Activated CD4-positive, alpha-beta T cell treated with anti-CD3 and anti-CD28 coated beads, Interleukin-2, amount 50 U/mL, for 1 hour (primary cell): ENCODE measurements around the gene LPIN2.
A peak's percentile ranks its signal among the peaks of the same experiment; 100 is the strongest.
"Not testable (repeated sequence)": the region's sequence is repeated elsewhere in the genome, so short reads cannot be mapped to it uniquely, and the experiment has no call there.

ENCODE experiments used
- DNase-seq: peaks from one replicate; pipeline ENCODE4 v3.0.0-alpha.2; 2020

The LPIN2 gene

DNA sequence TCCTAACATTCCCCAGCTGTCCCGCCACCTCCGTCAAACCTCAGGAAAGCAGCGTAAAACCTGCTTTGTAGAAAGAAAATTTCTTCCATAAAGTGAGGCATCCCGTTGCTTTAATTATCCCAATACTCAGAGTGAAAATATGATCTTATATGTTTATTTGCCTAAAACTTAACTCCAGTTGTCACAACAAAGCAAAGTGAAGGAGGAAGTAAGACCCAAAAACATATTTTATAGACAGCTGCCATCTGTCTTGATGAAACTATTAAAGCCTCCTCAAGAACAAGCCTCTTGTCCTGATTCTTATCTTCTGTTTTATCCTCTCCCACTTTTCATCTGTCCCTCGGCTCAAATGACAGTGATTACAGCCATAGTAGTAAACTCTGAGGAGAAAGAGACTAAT, 28.9 kb upstream of the LPIN2 start:
- no peak for DNase-seq

DNA sequence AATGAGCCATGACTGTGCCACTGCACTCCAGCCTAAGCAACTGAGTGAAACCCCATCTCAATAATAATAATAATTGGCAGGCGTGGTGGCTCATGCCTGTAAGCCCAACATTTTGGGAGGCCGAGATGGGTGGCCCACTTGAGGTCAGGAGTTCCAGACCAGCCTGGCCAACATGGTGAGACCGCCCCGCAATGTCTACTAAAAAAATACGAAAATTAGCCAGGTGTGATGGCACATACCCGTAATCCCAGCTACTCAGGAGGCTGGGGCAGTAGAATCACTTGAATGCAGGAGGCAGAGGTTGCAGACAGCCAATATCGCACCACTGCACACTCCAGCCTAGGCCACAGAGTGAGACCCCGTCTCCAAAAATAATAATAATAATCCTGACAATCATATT, 27.9 kb upstream of the LPIN2 start:
- no peak for DNase-seq

DNA sequence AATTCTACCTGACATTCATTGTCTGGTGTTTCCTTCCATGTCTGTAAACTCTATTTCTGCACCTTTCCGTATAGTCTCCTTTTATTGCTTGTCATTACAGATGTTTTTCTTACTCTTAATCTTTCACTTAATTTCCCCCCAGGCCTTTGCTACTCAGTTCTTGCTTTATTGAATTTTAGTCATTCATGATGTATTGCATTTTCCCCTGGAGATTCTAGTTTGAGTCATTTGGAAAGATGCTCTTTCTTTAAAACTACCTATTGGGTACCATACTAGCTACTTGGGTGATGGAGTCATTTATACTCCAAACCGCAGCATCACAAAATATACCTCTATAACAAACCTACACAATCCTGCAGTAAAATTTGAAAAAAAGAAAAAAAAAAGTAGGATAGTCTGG, 27.2 kb upstream of the LPIN2 start:
- DNase-seq, result no peak

DNA sequence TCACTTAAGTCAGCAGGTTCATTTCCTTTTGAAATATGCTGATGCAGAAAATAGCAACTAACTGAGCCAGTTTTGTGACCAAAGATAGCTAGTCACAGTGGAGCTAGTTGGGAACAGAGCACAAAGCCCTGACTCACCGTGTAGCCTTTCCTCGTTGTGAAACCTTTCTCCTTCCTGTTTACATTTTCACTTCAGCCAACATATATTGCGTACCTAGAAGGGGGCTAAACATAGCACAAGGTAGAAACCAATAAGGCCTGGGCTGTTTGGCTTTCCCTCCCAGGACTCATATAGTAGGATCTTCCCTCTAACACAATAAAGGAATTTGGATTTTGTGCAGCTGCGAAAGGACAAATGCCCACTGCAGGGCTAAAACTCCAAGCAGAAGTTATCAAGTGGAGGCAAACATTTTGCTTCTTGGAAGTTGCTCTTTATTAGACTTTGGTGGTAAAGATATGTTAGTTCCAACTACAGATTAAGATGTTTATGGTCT, 24.5 kb upstream of the LPIN2 start:
- DNase-seq, result no peak

DNA sequence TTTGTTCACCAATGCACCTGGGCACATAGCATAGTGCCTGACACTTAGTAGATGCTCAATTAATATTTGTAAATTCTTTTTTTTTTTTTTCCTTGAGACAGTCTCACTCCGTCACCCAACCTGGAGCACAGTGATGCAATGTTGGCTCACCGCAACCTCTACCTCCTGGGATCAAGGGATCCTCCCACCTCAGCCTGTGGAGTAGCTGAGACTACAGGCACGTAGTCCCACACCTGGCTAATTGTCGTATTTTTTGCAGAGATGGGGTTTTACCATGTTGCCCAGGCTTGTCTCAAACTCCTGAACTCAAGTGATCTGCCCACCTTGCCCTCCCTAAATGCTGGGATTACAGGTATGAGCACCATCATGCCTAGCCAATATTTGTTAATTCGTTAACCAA, 23.2 kb upstream of the LPIN2 start:
- no peak for DNase-seq

DNA sequence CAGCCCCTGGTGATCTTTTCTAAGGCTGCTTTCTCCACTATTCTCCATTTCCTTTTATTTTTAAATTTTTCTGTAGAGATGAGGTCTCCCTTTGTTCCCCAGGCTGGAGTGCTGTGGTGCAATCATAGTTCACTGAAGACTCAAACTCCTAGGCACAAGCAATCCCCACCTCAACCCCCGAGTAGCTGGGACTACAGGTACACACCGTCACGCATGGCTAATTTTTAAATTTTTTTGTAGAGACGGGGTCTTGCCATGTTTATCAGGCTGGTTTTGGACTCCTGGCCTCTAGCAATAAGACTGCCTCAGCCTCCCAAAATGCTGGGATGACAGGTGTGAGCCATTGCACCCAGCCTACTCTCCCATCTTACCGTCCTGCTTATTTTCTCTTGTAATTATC, 22.7 kb upstream of the LPIN2 start:
- no peak for DNase-seq

DNA sequence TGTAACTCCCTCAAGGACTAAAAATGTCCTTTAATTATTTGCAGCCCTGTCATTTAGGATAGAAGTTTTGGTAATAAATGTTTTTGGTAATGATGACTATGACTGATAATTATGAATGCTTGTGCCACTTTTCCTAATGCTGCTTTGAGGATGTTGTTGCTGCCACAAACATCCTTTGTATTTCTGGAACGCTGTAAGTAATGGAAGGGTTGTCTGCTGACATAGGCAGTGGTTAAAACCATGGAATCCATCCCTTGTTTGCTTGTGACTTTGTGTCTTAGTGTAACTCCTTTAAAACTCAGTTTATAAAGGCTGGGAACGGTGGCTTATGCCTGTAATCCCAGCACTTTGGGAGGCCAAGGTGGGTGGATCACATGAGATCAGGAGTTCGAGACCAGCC, 19.8 kb upstream of the LPIN2 start:
- no peak for DNase-seq

DNA sequence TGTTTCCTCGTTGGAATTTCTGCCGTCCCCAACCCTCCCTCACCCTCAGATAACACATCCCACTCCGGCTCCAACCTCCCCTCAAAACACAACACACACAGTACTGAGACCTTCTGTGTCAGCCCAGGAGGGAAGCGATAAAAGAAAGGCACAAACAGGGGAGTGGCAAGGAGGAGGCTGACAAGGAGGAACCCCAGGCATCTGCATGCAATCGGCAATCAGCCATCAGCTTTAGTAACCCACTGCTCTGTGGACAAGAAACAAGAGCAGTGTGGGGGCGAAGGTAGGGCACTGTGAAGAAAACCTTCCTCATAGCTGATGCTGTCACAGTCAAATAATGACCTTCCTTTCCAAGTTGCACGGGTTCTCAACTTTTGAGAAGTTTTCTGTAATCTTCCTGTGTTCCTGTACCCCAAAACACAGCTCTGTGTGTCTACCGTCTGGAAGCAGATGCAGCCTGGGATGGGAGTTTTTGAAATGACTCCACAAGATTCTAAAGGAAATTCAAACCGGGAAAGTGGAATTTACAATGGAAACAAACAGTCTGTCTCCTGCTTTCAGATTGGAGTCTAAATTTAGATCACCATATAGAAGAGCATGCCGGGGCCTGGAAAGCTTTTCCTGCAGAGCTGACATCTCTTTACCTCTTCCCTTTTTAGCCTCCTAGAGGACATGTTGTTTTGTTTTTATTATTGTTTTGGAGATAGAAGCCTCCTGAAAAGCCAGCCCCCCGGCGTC, 16.4 kb upstream of the LPIN2 start:
- no peak for DNase-seq

DNA sequence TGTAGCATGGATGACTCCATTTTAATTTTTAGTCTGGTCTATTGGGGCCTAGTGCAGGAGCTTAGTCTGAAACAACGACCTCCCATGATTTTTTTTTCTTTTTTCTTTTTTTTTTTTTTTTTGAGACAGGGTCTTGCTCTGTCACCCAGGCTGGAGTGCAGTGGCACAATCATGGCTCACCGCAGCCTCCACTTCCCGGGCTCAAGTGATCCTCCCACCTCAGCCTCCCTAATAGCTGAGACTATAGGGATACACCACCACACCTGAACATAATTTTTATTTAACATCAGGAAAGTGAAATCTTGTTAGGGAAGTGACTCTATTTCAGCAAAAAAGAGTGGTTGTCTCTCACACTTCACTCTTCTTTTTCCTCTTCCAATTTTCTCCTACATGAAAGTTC, 15.2 kb upstream of the LPIN2 start:
- not testable (repeated sequence) for DNase-seq

DNA sequence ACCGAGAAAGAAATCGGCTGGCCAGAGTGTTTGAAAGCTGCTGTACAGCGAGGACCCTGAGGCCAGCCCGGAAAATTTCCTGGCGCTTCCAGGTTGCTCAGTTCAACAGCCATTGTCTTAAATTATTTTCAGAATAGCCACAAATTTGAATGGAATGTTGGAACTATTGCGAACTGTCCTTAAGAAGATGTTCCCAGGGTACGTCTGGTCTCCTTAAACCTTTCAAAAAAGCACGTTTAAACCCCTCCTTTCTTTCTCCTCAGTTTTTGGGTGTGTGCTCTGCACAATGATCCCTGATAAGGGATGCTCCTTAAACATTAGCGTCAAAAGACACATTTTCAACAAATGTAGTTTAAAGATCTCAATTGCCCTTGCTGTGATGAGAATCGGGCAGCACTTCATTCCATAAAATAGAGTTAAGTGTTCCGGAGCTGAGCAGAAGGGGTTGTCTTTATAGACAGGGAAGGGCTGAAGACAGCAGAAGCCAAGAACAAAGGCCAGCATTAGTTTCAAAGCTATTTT, 14.5 kb upstream of the LPIN2 start:
- no peak for DNase-seq

DNA sequence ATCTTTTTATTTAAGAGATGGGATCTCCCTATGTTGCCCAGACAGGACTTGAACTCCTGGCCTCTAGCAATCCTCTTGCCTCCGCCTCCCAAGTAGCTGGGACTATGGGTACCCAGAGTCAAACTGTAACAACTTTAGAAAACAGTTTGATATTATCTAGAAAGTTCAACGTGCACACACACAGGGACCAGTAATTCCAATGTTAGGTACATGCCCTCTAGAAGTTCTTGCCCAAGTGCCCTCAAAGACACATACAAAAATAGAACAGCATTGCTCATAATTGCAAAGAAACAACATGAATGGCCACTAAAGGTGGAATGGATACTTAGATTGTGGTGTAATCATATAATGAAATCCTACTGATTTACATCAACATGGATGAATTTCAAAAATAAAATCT, 12.6 kb upstream of the LPIN2 start:
- no peak for DNase-seq

DNA sequence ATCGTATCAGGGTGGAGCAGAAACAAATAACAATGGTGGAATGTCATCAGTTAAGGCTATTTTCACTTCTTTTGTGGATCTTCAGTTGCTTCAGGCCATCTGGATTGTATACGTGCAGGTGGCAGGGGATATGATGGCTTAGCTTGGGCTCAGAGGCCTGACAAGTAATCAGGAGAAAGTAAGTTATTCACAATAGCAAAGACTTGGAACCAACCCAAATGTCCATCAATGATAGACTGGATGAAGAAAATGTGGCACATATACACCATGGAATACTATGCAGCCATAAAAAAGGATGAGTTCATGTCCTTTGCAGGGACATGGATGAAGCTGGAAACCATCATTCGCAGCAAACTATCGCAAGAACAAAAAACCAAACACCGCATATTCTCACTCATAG, 10.7 kb upstream of the LPIN2 start:
- not testable (repeated sequence) for DNase-seq

DNA sequence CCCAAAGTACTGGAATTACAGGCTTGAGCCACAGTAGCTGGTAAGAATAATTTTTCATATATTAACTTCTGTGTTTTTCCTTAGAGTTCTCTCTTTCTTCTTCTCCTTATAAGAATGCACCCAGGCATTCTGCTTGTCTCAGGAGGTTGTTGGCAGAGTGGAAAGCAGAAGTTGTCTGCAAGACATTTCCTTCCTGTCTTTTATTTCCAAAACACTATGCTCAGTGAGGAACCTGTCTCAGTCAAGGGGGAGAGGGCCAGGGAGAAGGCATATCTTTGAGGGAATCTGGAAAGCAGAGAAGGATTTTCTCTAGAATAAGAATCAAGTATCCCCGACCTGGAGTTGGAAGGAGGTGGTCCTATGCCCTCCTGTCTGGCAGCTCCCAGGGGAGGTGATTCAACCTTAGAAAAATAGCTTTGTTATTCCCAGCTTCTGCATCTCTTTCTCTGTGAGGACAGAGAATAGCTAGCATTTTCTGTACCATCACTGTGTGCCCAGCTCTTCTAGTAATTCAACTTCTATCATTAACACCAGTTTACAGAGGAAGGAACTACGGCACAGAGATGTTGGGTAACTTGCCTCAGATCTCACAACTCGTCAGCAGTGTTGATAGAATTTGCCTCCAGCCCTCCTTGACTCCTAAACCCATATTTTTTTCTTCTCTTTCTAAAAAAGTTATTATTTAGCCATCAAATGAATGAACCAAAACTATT, 3.8 kb upstream of the LPIN2 start:
- DNase-seq, result no peak

DNA sequence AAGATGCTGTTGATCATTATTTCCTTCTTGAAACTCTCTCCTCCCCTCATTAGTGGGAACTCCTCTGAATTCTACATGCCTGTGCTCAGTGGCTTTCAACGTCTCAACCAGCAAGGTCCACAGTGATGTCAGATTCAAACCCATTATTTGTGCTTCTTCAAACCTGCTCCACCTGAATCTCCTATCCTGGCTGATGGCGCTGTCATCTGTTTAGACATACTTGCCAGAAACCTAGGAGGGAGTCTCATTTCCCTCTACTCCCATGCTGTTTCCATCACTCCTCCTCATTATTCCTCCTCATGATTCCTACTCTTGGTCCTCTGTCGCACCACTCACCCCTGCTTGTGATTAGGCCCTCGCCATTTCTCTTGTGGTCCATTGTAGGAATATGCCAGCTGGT, 2.9 kb upstream of the LPIN2 start:
- no peak for DNase-seq

DNA sequence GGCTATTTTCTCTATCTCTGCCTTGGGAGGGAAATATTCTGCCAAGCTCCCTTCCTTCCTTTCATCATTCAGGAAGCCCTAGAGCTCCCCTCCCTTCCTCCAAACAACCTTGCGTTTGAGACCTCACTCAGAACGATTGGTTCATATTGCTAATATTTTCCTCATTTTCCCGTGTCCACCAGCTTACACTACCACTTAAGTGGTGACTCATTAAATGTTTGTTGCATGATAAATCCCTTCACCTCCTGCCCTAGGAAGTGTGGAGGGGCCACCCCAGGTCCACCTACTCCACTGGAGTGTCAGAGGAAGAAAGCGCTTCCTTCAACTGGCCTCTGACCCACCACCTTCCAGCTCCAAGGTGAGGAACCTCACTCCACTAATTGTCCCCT, 2.3 kb upstream of the LPIN2 start:
- no peak for DNase-seq

DNA sequence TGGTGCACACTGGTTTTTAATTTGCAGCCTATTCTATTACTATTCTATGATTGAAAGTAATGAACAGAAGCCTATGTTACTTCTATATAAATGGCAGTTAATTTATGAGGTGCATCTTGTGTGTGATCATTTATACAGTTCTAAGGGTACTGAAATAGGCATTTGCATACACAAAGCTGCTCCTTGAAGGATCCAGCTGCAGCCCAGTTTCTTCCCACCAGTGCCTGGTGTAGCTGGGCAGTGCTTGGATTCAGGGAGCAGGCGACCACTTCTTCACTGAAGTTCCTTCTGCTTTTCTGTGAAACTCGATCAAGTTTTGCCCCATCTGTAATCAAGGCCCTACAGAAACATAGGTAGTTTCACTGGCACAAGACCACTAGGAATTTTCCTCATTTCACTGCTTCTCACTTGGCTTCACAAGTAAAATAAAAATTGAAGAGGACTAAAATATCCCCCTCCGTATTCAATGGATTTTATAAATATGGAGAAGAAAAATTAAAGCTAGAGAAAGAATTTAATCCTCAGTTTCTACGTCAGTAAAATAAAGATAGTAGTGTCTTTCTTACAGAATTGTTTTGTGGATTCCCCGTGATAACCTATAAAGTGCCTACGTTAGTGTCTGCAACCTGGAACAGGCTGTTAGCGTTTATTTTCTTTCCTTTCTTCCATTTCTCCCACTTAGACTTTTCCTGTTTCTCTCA, 1.7 kb upstream of the LPIN2 start:
- no peak for DNase-seq

DNA sequence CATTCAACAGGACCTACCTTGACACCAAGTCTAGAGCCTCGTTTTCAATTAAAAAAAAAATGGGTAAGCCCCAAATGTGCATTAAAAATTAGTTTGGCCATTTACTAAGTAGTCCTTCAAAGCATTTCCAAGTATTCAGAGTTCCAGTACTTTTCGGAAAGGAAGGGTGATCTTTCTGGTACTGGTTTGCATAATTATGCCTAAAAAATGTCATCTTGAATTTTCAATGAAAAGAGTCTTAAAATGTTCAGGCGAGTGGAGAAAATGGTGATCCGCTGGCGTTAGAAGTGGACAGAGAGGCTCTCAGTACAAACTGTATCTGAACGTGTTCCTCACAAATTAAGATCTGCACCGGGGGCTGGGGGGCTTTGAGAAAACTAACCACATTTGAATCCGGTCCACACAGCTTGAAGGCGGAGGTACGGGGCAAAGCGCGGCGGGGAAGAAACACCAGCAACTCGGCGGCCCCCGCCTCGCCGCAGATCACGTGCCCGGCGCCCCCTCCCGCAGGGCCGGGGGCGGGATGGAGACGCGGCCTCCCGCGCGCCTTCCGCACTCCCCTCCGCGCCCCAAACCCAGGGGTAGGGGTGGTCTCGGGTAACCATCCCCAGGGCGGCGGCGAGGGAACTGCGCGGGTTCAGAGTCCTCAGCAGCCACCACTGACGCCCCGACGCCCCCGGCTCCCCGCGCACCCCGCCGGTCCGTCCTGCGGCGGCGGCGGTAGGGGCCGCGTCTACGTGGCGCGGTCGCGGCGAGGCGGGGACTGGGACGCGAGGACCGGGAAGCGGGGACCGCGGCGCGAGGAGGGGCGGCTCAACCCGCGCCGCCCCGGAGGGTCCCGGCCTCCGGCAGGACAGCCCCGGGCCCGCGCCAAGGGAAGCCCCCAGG, 564 bp downstream of the LPIN2 start:
- peak; percentile 28 for DNase-seq

DNA sequence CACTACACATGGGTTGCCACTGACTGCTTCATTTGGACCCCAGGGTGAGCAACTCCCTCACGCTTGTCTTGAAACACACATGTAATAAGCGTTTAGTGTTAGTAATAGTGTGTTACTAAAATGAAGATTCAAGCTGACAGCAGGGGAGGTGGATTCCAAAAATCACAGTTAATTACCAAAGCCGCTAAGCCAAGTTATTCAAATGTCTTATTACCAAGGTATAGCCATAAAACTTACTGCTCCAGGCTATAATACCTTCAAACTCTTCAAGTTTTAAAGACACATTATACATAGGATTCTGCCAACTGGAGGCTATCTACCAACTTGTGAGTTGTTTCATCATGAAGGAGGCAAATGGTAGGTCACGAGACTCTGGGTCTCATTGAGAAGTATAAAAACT, 2.9 kb downstream of the LPIN2 start:
- no peak for DNase-seq

DNA sequence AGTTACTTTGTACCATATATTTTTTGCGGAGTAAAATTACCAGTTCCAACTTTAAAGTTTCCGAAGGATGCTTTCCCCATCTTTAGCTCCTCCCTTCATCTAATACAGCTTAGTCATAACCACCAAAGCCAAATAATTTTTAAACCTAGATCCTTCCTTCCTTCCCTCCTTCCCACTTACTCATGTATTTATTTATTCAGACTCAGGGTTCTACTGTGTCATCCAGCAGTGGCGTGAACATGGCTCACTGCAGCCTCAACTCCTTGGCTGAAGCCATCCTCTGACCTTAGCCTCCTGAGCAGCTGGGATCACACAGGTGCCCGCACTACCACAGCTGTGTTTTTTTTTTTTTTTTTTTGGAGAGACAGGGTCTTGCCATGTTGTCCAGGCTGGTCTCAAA, 4.4 kb downstream of the LPIN2 start:
- DNase-seq, result no peak

DNA sequence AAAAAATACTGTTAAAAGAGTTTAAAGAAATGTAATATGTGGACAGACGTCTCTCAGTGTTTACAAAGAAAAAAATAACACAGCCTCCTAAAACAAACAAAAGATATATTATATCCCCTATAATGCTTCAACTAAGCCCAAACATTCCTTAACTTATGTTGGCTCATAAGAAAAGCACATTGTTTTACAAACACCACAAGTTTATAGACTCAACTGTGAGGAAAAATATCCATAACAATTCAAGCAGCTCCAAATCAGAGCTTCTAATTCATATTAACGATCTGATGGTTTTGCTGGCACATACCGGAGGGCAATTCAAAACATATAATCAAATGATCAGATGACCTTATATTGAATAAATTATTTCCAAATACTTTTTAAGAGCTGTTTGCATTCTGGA, 5.5 kb downstream of the LPIN2 start:
- no peak for DNase-seq

DNA sequence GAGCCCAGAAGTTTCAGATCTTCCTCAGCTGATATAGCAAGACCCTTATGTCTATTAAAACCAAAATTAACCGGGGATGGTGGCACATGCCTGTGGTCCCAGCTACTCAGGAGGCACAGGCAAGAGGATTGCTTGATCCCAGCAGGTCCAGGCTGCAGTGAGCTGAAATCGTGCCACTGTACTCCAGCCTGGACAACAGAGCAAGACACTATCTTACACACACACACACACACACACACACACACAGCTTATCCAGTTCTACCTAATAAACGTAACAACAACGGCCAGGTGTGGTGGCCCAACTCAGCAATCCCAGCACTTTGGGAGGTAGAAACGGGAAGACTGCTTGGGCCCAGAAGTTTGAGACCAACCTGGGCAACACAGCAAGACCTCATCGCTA, 7.5 kb downstream of the LPIN2 start:
- DNase-seq, result no peak

DNA sequence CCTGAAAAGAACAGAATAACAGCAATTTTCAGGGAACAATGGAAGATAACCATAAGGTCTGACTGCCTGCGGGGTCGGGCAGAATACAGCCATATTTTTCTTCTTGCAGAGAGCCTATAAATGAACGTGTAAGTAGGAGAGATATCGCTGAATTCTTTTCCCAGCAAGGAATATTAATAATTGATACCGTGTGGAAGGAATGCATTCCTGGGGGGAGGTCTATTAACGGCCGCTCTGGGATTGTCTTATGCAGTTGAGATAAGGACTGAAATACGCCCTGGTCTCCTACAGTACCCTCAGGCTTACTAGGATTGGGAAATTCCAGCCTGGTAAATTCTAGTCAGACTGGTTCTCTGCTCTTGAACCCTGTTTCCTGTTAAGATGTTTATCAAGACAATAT, 9.2 kb downstream of the LPIN2 start:
- DNase-seq, result not testable (repeated sequence)

DNA sequence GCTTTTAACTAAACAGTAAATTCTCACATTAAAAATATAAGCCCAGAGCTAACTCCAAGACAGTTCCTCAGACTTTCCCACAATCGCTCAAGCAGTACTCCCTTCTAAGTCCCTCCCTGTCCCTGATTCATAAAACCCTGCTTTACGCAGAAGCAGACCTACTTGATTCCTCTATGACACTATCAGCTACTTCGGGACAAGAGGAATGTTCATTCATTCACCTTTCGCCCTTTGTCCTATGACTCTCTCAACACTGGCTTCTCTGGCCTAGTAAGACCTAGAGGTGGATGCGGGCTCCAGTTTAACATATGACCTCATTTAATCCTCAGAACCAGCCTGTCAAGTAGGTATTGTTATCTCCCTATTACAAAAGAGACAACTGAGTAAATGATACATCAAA, 10.2 kb downstream of the LPIN2 start:
- DNase-seq, result no peak
